Measurements from ENCODE around the gene MON1A.

DNA sequence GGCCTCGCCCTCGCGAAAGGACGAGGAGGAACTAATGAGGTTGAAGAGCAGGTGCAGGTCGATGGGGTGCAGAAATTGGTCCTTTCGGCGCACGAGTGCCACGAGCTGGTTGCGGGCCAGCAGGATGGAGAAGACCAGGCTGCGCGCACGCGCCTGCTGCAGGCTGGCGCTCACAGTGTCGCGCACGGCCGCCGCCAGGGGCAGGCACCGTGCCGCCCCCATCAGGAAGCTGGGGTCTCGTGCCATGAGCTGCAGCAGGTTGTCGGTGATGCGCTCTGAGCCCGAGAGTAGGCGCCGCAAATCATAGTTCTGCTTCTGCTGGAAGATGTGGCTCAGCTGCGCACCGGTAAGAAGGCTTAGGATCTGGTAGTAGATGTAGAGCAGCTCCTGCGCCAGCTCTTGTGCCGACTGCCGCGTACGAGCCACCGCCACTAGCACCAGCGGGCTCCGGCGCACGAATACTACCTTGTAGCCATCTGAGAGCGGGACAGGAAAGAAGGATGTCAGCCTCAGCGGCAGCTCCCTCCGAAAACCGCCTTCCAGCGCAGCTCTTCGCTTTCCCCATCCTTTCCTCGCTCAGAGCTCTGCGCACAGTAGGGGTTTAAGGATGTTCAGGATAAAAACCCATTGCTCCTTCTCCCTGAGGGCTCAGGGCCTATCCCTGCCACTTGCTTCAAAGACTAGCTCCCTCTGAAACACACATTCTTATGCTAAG is 19.0 kb downstream of the MON1A start:
- TF ChIP-seq CTCF (IDR thresholded peaks at IDR 0.05): no peak
- TF ChIP-seq EP300 (IDR thresholded peaks at IDR 0.05): no peak
- TF ChIP-seq POLR2AphosphoS5 (IDR thresholded peaks at IDR 0.05): no peak
